Lower lobe of right lung (tissue), 2 donors: ENCODE results near the gene PEX13. TPM values are rescaled to one million over a fixed set of nuclear protein-coding genes. Genes with fewer than 3 reads are reported as not detected.

ENCODE experiments used
- ATAC-seq, 2 donors: fragments of 200-7000 bp; cut with Tn5 transposase; one replicate each; pipeline ENCODE4 v1.9.1; 2020 to 2022; ENCODE audit warnings: mild to moderate bottlenecking in 2 of 2, moderate library complexity in 2 of 2
- DNase-seq: peaks from one replicate; pipeline ENCODE4 v3.0.0-alpha.2; 2020
- H3K27ac ChIP-seq: fragments of 200-600 bp; one replicate; pipeline ENCODE4 v1.8.0; 2022
- H3K27me3 ChIP-seq: fragments of 200-600 bp; one replicate; pipeline ENCODE4 v1.8.0; 2022; ENCODE audit warnings: low read depth
- H3K36me3 ChIP-seq: fragments of 200-600 bp; one replicate; pipeline ENCODE4 v1.8.0; 2022; ENCODE audit warnings: mild to moderate bottlenecking
- H3K4me1 ChIP-seq: fragments of 200-600 bp; one replicate; pipeline ENCODE4 v1.8.0; 2022
- H3K4me3 ChIP-seq: fragments of 200-600 bp; one replicate; pipeline ENCODE4 v1.8.0; 2022; ENCODE audit warnings: mild to moderate bottlenecking
- H3K9me3 ChIP-seq: fragments of 200-600 bp; one replicate; pipeline ENCODE4 v1.8.0; 2022
- CTCF ChIP-seq: fragments of 200-600 bp; IDR thresholded peaks from one replicate; pipeline ENCODE4 v1.8.0; 2022; ENCODE audit warnings: antibody characterized with exemption, mild to moderate bottlenecking
- intact Hi-C: fragments of 100-400 bp; cut with DNase I; formaldehyde crosslinking; loops from one replicate; pipeline ENCODE4 v1.11.0; 2022
- total RNA-seq: library from RNA; stranded (reverse); fragmentation: NEBNext Ultra II Directional; extraction: Animal tissue kit (Norgen Biotek cat#: 25700); gene quantifications from one replicate; pipeline ENCODE4 v1.2.1, GENCODE V29; 2021
- donor health status: DM: no; HTN: yes; CAD: no; lungs with severe emphysema.

Gene PEX13
- total RNA-seq, 1 donor from 2014 or later, result 25.8 TPM

- no peak for ATAC-seq
- no peak for DNase-seq
- TF ChIP-seq CTCF, result no peak
- Histone ChIP-seq H3K4me3 (no peak overlapping the region), H3K9me3 (no peaks in the 10 kb centered on the region), H3K27ac (no peak overlapping the region), H3K36me3 (peaks cover 21% of the 10 kb centered on the region), H3K4me1 (no peaks in the 10 kb centered on the region), H3K27me3 (no peaks in the 10 kb centered on the region)
- intact Hi-C loops, result no loop called here
These were observed 41.9 kb downstream of the PEX13 start for GRCh38 chr2:61059382-61059781.

- intact Hi-C loops, result no loop called here
- peak within 1 kb of the TSS; percentile 92 for H3K4me3 ChIP-seq
These were observed 48.5 kb downstream of the PEX13 start, which contains the start of gene SANBR for GRCh38 chr2:61065714-61066709. SANBR (plus strand) TSS chr2:61065871; CDS start chr2:61070351, 4,480 bp downstream.

GRCh38 chr2:61074100-61074499 is 56.6 kb downstream of the PEX13 start:
- peaks cover 79% of the 10 kb centered on the region for H3K36me3 ChIP-seq
- H3K4me3 ChIP-seq, result no peak overlapping the region
- no peak for TF ChIP-seq CTCF

More at GRCh38 chr2:61065714-61066709, 48.5 kb downstream of the PEX13 start, which contains the start of gene SANBR:
- Histone ChIP-seq H3K27me3 (no peaks in the 10 kb centered on the region), H3K4me1 (peaks cover 9% of the 10 kb centered on the region), H3K9me3 (no peaks in the 10 kb centered on the region), H3K36me3 (peaks cover 10% of the 10 kb centered on the region), H3K27ac (peak within 1 kb of the TSS; percentile 87)
- ATAC-seq, result peak; percentile 100
- DNase-seq, result peak; percentile 92
- TF ChIP-seq CTCF, result no peak

GRCh38 chr2:61085883-61086282 is 68.4 kb downstream of the PEX13 start:
- ATAC-seq (no peak), DNase-seq (no peak)
- Histone ChIP-seq H3K4me1 (no peaks in the 10 kb centered on the region), H3K27ac (no peak overlapping the region), H3K9me3 (no peaks in the 10 kb centered on the region), H3K4me3 (no peak overlapping the region), H3K27me3 (no peaks in the 10 kb centered on the region), H3K36me3 (peaks cover 36% of the 10 kb centered on the region)
- intact Hi-C loops, result no loop called here
- no peak for TF ChIP-seq CTCF

More at GRCh38 chr2:61074100-61074499, 56.6 kb downstream of the PEX13 start:
- DNase-seq (no peak), ATAC-seq (no peak)
- intact Hi-C loops, result no loop called here
- Histone ChIP-seq H3K4me1 (no peaks in the 10 kb centered on the region), H3K27me3 (no peaks in the 10 kb centered on the region), H3K27ac (no peak overlapping the region), H3K9me3 (no peaks in the 10 kb centered on the region)

GRCh38 chr2:61089797-61090196 is 72.3 kb downstream of the PEX13 start:
- Histone ChIP-seq H3K4me1 (no peaks in the 10 kb centered on the region), H3K9me3 (no peaks in the 10 kb centered on the region), H3K27me3 (no peaks in the 10 kb centered on the region), H3K36me3 (peaks cover 42% of the 10 kb centered on the region), H3K27ac (no peak overlapping the region), H3K4me3 (no peak overlapping the region)
- no peak for DNase-seq
- no peak for TF ChIP-seq CTCF
- intact Hi-C loops, result no loop called here
- ATAC-seq, result no peak
